ENCODE data around the gene PDCD10. TPM values are rescaled to one million over a fixed set of nuclear protein-coding genes. Genes with fewer than 3 reads are reported as not detected.

PDCD10 gene
- 86.4 and 87.7 TPM in 2 replicates for total RNA-seq (2014; rRNA removed; shearing (Covaris generic); ENCODE audit: low replicate concordance)

DNA sequence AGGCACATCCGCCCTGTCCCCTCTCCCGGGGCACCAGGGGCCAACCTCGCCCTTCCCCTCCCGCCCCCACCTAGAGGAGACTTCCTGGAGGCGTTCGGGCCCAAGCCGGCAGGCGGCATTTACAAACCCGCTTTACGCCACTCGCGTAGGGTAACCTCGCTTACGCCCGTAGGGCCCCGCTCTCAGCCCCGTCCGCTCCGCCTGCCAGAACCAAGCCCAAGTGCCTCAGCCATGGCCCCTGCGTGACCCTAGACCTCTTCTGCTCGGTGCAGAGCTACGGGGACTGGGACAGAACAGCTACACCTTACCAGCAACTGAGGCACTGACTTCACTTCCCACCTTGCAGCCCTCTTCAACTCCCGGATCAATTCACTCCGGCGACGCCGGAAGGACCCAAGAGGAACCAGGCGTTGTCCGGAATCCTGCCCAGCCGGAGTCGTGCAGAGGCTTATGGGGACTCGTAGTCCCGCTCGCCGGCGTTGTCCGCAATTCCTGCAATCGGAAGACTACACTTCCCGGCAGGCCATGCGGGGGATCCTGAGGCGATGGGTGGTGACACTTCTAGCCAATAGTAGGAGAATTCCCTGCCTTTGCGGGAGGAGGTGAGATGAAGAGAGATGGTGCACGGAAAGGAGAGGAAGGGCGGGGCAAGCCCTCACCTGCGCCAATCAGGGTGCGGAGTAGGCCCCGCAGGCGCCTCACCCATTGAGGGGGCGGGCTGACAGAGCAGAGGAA, at the start of gene PDCD10:
PDCD10 (minus strand) TSS at position 395 of the 735 bp plus-strand sequence. CDS start 14,735 bp downstream, outside the sequence.
- peak; percentile 100 for DNase-seq (ENCODE audit: low read depth)
- in situ Hi-C loops (cut with HindIII; ENCODE audit: low pct_unique_long_range_greater_than_20kb, low sequenced_read_pairs), result no loop called here

DNA sequence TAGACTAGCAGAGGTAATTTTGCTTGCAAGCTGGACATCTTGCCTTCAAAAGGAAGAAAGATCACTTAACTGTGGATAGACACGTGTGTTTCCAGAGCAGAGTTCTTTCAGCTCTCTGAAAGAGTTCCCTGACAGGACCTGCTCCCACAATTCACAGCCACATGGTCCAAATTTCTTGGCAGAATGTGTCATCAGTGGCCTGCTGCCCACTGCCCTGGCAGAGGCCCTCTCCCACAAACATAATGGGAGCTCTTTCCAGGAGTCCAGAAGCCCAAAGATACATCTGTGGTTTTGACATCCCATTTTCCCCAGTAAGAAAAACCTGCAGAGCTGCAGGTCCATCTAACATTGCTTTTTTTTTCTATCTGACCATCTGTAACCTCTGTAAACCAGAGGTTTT, 49.1 kb upstream of the PDCD10 start:
- DNase-seq (ENCODE audit: low read depth), result no peak
- in situ Hi-C loops (cut with HindIII; ENCODE audit: low pct_unique_long_range_greater_than_20kb, low sequenced_read_pairs), result no loop called here

- in situ Hi-C loops (cut with HindIII; ENCODE audit: low pct_unique_long_range_greater_than_20kb, low sequenced_read_pairs), result no loop called here
- DNase-seq (ENCODE audit: low read depth), result no peak
These were observed 45.7 kb upstream of the PDCD10 start for GRCh38 chr3:167780214-167780883.

DNA sequence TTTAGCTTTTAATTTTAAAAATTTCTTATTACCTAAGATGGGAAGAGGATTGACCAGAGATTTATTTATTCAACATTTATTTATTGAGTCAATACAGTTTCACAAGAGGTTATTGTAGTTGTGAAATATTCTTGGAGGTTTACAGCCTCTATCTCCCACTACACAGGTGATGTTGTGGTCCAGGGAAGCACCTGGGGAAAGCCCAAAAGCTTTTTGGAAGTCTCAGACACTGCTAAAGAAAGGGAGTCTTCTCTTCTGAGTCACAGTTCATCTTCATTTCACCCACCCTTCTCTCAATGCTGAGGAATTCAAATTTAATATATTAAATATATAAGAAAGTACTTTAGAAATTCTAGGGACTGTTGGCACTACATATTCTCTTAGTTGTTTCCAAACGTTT, 42.7 kb upstream of the PDCD10 start:
- DNase-seq (ENCODE audit: low read depth), result no peak
- in situ Hi-C loops (cut with HindIII; ENCODE audit: low pct_unique_long_range_greater_than_20kb, low sequenced_read_pairs), result no loop called here

DNA sequence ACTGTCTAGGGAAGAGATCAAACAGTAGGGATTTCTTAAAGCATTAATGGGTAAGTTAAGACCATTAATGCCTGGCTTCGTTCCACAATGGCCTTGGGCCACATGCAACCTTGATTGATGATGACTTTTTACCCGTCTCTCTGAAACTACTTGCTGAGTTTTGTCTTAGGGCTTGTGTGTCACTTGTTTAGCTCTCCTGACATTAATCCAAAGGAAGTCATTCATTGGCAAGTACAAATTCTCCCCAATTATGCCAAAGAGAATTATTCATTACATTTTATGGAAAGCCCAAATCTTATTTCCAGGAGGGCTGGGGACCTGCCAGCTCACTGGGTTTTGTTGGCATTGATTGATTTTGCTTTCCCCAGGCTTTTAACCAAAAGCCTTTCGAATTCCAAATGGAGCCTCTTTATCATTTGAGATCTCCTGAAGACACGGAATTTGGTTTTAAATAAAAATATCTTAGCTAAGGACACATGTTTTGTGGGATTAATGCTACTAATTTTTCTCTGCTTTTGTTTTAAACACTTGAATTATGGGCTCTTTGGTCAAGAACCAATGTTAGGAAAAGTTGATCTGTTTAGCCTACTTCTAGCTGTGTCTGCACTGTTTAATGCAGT, 41.5 kb upstream of the PDCD10 start:
- in situ Hi-C loops (cut with HindIII; ENCODE audit: low pct_unique_long_range_greater_than_20kb, low sequenced_read_pairs), result no loop called here
- DNase-seq (ENCODE audit: low read depth), result no peak

DNA sequence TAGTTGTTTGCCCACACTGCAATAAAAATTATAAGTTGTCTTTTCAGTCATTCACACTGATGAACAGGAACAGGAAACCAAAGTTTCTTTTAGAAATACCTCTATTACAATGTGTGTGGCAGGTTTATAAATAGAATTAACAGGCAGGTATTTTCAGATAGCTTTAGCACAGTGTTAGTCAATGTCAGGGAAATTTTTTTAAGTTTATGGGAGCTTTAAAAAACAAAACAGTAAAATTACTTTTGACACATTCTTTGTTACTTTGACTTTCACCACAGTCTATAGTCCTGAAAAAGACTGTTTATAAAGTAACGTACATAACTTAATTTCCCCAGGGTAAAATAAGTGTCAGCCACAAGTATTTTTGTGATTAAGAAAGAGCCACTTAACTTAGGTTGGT, 38.9 kb upstream of the PDCD10 start:
- in situ Hi-C loops (cut with HindIII; ENCODE audit: low pct_unique_long_range_greater_than_20kb, low sequenced_read_pairs), result no loop called here
- DNase-seq (ENCODE audit: low read depth), result no peak

DNA sequence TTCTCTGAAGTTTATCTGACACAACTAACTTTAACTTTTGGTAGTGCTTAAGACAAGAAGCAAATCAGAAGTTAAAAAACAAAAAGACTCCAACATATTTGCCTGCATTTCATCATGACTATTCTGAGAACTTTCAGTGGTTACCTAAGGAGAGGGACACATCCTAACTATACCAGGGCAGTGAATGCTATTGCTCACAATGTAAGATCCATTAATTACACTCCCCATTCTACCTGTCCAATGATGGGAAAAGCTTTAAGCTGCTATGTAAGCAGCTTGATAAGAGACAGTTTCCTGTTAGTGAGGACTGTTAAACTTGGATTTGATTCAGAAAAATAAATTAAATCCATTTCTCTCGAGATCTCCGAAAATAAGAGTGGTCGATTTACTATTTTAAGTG, 38.3 kb upstream of the PDCD10 start:
- in situ Hi-C loops (cut with HindIII; ENCODE audit: low pct_unique_long_range_greater_than_20kb, low sequenced_read_pairs), result no loop called here

GRCh38 chr3:167762296-167762695, 27.6 kb upstream of the PDCD10 start:
- no peak for DNase-seq (ENCODE audit: low read depth)
- in situ Hi-C loops (cut with HindIII; ENCODE audit: low pct_unique_long_range_greater_than_20kb, low sequenced_read_pairs), result no loop called here

More for the DNA sequence above, 38.3 kb upstream of the PDCD10 start:
- DNase-seq (ENCODE audit: low read depth), result no peak

DNA sequence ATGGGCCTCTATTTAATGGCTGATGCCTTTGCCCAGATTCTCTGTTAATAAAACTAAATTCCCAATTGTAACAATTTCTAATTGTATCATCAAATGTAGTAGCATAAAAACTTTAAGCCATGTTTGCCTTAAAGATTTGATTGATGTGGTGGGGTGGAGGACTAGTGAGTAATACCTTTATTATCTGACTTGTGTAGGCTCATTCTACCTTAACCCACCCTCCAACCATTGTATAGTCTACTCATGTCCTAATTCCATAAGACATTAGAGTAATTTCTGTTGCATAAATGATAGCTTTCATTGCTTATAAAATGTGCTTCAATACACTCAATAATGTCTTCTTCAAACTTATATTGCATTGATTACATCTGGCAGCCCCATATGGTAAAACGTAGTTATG, 26.6 kb upstream of the PDCD10 start:
- no peak for DNase-seq (ENCODE audit: low read depth)
- in situ Hi-C loops (cut with HindIII; ENCODE audit: low pct_unique_long_range_greater_than_20kb, low sequenced_read_pairs), result no loop called here

DNA sequence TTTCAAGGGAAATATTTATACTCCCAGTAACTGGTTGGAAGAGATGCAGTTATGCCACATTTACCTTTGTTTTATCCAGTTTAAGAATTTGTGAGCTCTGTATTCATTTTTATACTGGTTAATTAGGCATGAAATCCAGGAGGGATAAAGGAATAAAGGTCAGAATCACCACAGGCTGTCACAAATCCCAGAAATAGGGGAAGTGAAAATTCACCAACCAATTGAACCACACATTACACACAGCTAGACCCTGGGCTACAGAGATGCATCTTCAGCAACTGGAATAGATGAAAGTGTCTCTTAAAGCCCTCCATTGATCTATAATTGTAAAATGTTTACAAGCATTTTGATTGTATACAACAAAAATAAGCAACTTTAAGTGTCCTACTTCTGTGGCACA, 19.4 kb upstream of the PDCD10 start:
- in situ Hi-C loops (cut with HindIII; ENCODE audit: low pct_unique_long_range_greater_than_20kb, low sequenced_read_pairs), result no loop called here
- DNase-seq (ENCODE audit: low read depth), result no peak

GRCh38 chr3:167750272-167750971, 15.7 kb upstream of the PDCD10 start:
- in situ Hi-C loops (cut with HindIII; ENCODE audit: low pct_unique_long_range_greater_than_20kb, low sequenced_read_pairs), result no loop called here
- no peak for DNase-seq (ENCODE audit: low read depth)

- in situ Hi-C loops (cut with HindIII; ENCODE audit: low pct_unique_long_range_greater_than_20kb, low sequenced_read_pairs), result no loop called here
- DNase-seq (ENCODE audit: low read depth), result no peak
These were observed 15.0 kb upstream of the PDCD10 start for GRCh38 chr3:167749728-167750127.

GRCh38 chr3:167749209-167749608, 14.5 kb upstream of the PDCD10 start:
- in situ Hi-C loops (cut with HindIII; ENCODE audit: low pct_unique_long_range_greater_than_20kb, low sequenced_read_pairs), result no loop called here
- no peak for DNase-seq (ENCODE audit: low read depth)

GRCh38 chr3:167743799-167744198, 9.1 kb upstream of the PDCD10 start:
- no peak for DNase-seq (ENCODE audit: low read depth)
- in situ Hi-C loops (cut with HindIII; ENCODE audit: low pct_unique_long_range_greater_than_20kb, low sequenced_read_pairs), result no loop called here

GRCh38 chr3:167742338-167742737, 7.6 kb upstream of the PDCD10 start:
- DNase-seq (ENCODE audit: low read depth), result no peak
- in situ Hi-C loops (cut with HindIII; ENCODE audit: low pct_unique_long_range_greater_than_20kb, low sequenced_read_pairs), result no loop called here

DNA sequence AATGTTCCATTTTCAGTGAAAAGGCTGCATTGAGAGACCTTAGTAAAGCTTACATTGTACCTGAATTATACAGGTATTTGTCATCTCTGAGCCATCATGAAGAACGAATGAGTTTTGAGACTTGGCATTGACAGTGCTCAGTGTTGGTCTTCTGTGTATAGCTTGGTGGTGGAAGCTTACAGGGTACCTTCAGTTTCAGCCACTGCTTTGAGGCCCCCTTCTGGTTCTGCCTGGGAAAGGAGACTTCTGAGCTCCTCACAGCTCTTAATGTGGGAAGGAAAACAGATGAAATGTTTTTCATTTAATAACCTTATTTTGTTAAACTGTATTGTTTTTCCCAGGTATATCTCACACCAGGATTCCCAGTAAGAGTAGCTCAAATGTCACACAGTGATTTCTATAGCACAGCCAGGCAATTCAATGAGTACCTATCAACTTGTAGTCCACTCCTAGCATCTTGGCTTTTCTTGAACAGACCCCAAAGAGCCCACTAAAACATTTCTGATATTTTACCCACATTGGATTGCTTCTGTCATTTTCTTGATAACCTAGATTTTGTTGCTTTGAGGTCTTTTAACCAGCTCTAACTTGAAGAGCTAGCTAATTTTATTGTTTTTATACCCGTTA, 6.4 kb upstream of the PDCD10 start:
- in situ Hi-C loops (cut with HindIII; ENCODE audit: low pct_unique_long_range_greater_than_20kb, low sequenced_read_pairs), result no loop called here
- peak; percentile 31 for DNase-seq (ENCODE audit: low read depth)

DNA sequence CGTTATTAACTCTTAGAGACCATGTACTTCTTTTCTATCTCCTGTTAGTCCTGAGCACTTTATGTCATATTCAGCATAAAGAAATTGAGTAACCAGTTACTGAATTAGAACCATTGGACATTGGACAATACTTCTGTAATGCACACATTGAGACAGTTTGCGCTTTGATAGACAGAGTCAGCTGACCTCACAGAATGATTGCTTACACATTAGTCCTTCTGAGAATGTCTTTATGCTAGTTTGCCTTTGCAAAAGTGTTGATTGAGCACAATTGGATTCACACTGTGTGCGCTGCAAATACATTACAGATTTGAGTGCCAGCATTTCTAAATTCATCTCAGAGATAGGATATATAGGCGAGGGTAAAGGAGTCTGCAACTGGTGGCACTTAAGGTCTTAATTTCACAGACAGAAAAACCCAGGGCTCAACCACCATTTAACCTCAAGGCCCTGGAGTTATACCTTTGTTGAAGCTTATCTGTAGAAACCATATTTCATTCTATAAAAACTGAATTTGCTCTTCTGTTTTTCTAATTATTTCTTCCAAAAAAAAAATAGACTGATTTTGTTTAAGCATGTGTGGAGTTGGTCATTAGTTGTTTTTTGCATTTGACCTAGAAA, 4.6 kb upstream of the PDCD10 start:
- in situ Hi-C loops (cut with HindIII; ENCODE audit: low pct_unique_long_range_greater_than_20kb, low sequenced_read_pairs), result no loop called here
- no peak for DNase-seq (ENCODE audit: low read depth)

DNA sequence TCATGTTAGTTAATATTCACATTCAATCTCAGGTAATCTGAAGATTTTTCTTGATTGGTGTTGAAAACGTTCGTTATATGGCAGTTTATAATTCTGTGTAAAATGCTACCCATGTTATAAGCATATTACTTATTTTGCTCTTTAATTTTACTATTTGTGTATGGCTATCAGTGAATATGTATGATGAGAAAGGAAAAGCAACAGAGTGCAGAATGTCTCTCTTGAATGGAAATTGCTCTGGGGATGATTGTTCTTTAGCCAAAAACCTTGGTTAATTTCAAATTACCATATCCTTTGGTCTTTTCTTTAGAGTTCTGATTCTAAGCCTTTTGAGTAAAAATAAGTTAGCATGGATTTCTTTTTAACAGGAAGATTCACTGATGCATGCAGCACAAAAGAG, 3.3 kb upstream of the PDCD10 start:
- in situ Hi-C loops (cut with HindIII; ENCODE audit: low pct_unique_long_range_greater_than_20kb, low sequenced_read_pairs), result no loop called here
- DNase-seq (ENCODE audit: low read depth), result no peak
